Stimulated activated CD8-positive, alpha-beta memory T cell treated with anti-CD3 and anti-CD28 coated beads, Interleukin-7, amount 100 ng/mL, for 1 hour (primary cell): ENCODE results near the gene CLDN4.
"Not testable (repeated sequence)": the region's sequence is repeated elsewhere in the genome, so short reads cannot be mapped to it uniquely, and the experiment has no call there.

ENCODE experiments used
- DNase-seq, 2 donors: peaks; one replicate each; pipeline ENCODE4 v3.0.0-alpha.2; 2020; ENCODE audit warnings: low read depth in 2 of 2

Gene CLDN4

DNA sequence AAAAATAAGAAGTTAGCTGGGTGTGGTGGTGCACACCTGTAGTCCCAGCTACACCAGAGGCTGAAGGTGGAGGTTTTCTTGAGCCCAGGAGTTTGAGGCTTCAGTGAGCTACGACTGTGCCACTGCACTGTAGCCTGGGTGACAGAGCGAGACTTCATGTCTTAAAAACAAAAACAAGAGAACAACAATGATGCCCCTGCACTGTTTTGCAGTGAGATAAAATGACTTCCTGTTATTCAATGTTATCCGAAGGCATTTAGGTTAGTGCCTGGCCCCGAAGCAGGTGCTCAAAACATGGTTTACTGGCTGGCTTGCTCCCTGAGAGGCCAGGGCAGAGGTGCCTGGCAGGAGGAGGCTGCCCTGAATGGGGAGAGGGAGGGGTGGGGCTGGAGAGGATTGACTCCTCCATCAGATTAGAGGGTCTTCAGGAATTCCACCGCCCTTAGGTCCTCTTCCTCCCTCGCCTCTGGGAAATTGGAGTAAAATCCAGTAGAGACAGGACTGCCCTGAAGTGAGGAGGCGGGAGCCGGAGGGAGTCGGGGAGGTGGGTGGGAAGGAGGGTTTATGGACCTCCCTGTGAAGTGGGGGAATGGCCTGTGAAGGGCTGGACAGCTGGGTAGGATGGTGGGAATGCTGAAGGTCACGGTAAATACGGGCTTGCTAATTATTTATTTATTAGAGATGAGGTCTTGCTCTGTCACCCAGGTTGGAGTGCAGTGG is 6.8 kb upstream of the CLDN4 start:
- no peak for DNase-seq

DNA sequence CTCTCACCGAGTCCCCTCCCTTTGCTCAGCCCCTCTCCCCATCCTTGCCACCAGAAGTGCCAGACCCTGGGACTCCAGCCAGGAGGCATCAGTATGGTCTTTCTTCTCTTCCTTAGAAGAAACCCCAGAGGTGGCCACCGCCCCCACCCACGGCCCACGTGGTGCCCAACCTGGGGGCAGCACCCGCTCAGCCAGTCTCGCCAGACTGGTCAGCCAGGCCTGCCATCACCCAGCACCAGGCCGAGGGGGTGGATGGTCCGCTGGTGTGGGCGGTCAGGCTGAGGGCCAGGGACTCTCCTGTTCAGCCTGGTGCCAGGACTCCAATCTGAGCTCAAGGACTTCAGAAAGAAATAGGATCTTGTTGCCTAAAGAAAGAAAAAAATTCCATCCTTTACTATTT is 5.8 kb upstream of the CLDN4 start:
- no peak for DNase-seq

DNA sequence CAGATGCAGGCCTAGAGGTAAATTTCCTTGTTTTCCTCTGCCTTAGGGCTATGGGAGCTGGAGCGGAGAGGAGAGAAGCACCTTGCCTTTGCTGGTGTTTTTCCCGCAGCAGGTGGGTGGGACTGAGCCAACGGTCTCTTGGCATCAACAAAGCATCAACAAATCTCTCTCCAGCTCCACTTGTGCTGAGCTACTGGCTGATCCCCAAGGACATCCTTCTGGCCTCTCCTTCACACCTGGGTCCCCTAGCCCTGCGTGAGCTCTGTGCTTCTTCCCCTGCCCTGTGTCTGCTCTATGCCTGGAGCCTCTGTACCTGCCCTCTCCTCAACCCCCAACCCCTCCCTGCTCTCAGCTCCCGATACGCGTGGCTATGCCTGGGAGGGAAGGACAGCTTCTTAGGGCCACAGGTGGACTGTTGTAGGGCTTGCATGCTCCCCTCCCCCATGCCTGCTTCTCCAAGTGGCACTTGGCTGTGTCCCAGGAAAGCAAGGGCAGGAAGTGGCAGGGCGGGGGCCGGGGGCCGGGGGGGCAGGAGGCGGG is 3.2 kb upstream of the CLDN4 start:
- no peak for DNase-seq

GRCh38 chr7:73828107-73828803 is 2.5 kb upstream of the CLDN4 start:
- DNase-seq: no peak

GRCh38 chr7:73828972-73829371 is 1.8 kb upstream of the CLDN4 start:
- no peak for DNase-seq

GRCh38 chr7:73829505-73829904 is 1.3 kb upstream of the CLDN4 start:
- no peak for DNase-seq

DNA sequence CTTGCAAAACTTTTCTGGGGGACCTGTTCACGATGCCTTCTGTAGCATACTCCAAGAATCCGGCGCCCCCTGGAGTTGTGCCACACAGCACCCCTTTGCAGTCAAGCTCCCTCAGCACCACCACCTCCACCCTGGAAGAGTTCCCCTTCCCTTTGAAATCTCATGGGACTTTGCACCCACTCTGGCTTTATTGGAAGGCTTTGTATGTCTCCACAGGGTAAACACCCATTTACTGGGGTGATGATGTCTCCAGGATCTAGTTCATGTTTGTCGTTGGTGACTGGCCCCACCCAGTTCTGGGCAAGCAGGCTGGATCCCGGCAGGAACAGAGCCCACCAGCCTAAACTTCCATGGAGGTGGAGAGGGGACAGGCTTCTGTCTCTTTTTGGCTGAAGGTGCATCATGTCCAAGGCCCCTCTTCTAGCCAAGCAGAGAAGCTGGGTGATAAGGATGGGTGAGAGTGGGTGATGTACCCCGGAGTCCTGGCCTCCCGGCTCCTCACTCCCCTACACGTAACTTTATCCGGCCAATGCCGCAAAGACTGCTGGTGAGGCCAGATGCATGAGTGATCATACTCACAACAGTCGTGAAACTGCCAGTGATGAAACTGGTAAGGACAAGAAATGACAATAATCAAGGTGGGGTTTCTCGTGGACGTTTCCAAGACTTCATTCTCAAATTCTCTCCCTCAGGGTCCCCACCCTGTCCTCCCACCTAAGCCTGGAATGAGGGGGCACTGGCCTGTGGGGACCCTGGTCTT is 695 bp upstream of the CLDN4 start:
- no peak for DNase-seq

GRCh38 chr7:73831584-73831833 is 713 bp downstream of the CLDN4 start:
- no peak for DNase-seq

GRCh38 chr7:73831834-73832651 is 1.2 kb downstream of the CLDN4 start:
- DNase-seq: no peak

DNA sequence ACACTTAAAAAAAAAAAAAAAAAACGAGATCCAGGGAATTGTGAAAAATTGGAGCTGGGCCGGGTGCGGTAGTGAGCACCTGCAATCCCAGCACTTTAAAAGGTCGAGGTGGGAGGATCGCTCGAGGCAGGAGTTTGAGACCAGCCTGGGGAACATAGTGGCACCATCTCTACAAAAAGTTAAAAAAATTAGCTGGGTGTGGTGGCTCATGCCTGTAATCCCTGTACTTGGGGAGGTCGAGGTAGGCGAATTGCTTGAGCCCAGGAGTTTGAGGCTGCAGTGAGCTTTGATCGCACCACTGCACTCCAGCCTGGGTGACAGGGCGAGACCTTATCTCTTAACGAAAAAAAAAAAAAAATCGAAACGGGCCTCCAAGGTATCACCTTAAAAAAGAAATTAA is 2.0 kb downstream of the CLDN4 start:
- no peak for DNase-seq

DNA sequence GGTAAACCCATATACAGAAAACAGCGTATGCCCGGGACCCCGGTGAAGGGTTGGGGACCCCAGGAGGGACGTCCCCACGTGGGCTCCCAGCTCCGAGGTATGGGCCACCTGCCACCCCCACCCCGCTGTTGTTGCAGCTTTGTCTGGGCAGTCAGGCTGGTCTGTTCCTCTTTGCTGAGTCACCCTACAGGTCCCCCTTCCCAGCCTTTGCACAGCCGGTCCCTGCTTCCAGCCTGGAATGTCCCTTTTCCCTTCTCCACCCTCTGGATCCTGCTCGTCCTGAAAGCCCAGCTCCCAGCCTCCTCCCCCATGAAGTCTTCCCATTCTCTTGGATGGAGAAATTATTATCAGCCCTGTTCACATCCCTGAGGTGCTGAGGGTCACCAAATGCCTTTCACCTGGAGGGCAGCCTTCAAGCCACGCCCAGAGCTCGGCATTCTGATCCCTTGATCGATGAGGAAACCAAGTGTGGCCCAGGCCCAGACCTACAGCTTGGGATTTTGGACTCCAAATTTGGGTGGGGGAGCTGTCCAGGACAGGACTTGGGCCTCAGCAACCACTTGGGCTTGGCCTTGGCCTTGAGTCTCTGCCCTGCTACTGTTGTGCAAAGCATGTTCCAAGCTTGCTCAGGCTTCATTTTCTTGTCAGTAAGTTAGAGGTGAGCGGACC is 2.6 kb downstream of the CLDN4 start:
- DNase-seq: no peak

GRCh38 chr7:73834626-73835191 is 3.9 kb downstream of the CLDN4 start:
- DNase-seq: no peak

GRCh38 chr7:73837167-73837566 is 6.4 kb downstream of the CLDN4 start:
- DNase-seq: not testable (repeated sequence)

GRCh38 chr7:73838642-73839041 is 7.8 kb downstream of the CLDN4 start:
- no peak for DNase-seq

- no peak for DNase-seq
These were observed 8.5 kb downstream of the CLDN4 start for GRCh38 chr7:73839290-73839689.

- DNase-seq: no peak
These were observed 9.2 kb downstream of the CLDN4 start for GRCh38 chr7:73839743-73840714.

GRCh38 chr7:73840715-73841379 is 10.1 kb downstream of the CLDN4 start:
- DNase-seq: no peak

GRCh38 chr7:73841689-73842066 is 10.9 kb downstream of the CLDN4 start:
- DNase-seq: no peak
